A673 (cell line): Measurements from ENCODE around the gene NRF1.

ENCODE experiments used
- CTCF ChIP-seq: fragments of 300-800, 200-600 bp; sonication (generic); conservative IDR thresholded peaks from 2 replicates; pipeline ENCODE4 v1.5.1; 2017; ENCODE audit warnings: low read depth, mild to moderate bottlenecking, antibody characterized with exemption, low read length, moderate library complexity, mixed read lengths
- EZH2 ChIP-seq: fragments of 200-600 bp; sonication (generic); IDR thresholded peaks from 2 replicates; pipeline ENCODE4 v1.6.1; 2017; ENCODE audit warnings: borderline replicate concordance, low read depth, mild to moderate bottlenecking, mixed read lengths, antibody characterized with exemption, low read length; ENCODE audit not compliant: poor library complexity, severe bottlenecking

- no peak for TF ChIP-seq CTCF
- no peak for TF ChIP-seq EZH2
Measured at GRCh38 chr7:129771201-129771927, 159.8 kb downstream of the NRF1 start.
